Peyer's patch (tissue), 4 donors: ENCODE results near the gene SLC25A13. TPM values are rescaled to one million over a fixed set of nuclear protein-coding genes. Genes with fewer than 3 reads are reported as not detected.

Experiments used
- DNase-seq, 3 donors: peaks; one replicate each; pipeline ENCODE4 v3.0.0-alpha.2; 2017 to 2019
- H3K27ac ChIP-seq, 4 donors: fragments of 200-600 bp; sonication (generic); one replicate each; pipeline ENCODE4 v1.5.1; 2016 to 2019
- H3K27me3 ChIP-seq, 2 donors: fragments of 200-600 bp; sonication (generic); one replicate each; pipeline ENCODE4 v1.5.1; 2019
- H3K36me3 ChIP-seq, 3 donors: fragments of 200-600 bp; sonication (generic); one replicate each; pipeline ENCODE4 v1.5.1; 2016 to 2019
- H3K4me1 ChIP-seq, 4 donors: fragments of 200-600 bp; sonication (generic); one replicate each; pipeline ENCODE4 v1.5.1; 2016 to 2019
- H3K4me3 ChIP-seq, 4 donors: fragments of 200-600 bp; sonication (generic); 1 replicate in 3 of 4; 2 replicates in 1 of 4; pipeline ENCODE4 v1.5.1; 2016 to 2019; ENCODE audit warnings: mild to moderate bottlenecking in 1 of 4
- H3K9me3 ChIP-seq, 4 donors: fragments of 200-600 bp; sonication (generic); one replicate each; pipeline ENCODE4 v1.5.1; 2016 to 2019; ENCODE audit warnings: mild to moderate bottlenecking in 1 of 4
- CTCF ChIP-seq, 6 experiments: fragments of 450-650 bp in 4 of 6; fragments of 200-600 bp in 2 of 6; sonication (generic) in 1 of 6; IDR thresholded peaks; one replicate each; pipeline ENCODE4 v1.5.1; 2017 to 2019; ENCODE audit warnings: antibody characterized with exemption in 6 of 6, mild to moderate bottlenecking in 3 of 6, moderate library complexity in 1 of 6
- POLR2A ChIP-seq, 2 donors: fragments of 450-650 bp; IDR thresholded peaks; one replicate each; pipeline ENCODE4 v1.5.1; 2017; ENCODE audit warnings: antibody characterized with exemption in 2 of 2, mild to moderate bottlenecking in 2 of 2, moderate library complexity in 2 of 2
- total RNA-seq, 4 donors: library from RNA; depleted of rRNA; stranded (reverse); fragments of >200 nt; gene quantifications; one replicate each; pipeline ENCODE4 v1.1.0, GENCODE V29; 2016

SLC25A13 gene
- total RNA-seq, 4 donors from 2014 or later = 16.5 to 87.8 (median 60.3) TPM

- Histone ChIP-seq H3K4me1 (no peaks in the 10 kb centered on the region), H3K27ac (no peak overlapping the region), H3K27me3 (no peaks in the 10 kb centered on the region), H3K9me3 (no peaks in the 10 kb centered on the region), H3K4me3 (no peak overlapping the region), H3K36me3 (no peaks in the 10 kb centered on the region)
- no peak for DNase-seq
- TF ChIP-seq CTCF (IDR thresholded peaks at IDR 0.05) (no peak), POLR2A (IDR thresholded peaks at IDR 0.05) (no peak)
Measured at GRCh38 chr7:96219378-96220130, 102.3 kb downstream of the SLC25A13 start.

- Histone ChIP-seq H3K27me3 (no peaks in the 10 kb centered on the region), H3K27ac (no peak overlapping the region), H3K4me3 (no peak overlapping the region), H3K4me1 (no peaks in the 10 kb centered on the region), H3K36me3 (no peaks in the 10 kb centered on the region), H3K9me3 (no peaks in the 10 kb centered on the region)
- TF ChIP-seq CTCF (IDR thresholded peaks at IDR 0.05) (no peak), POLR2A (IDR thresholded peaks at IDR 0.05) (no peak)
- DNase-seq = no peak
Measured at GRCh38 chr7:96218664-96219243, 103.1 kb downstream of the SLC25A13 start.

- no peak overlapping the region for H3K27ac ChIP-seq
- no peak for DNase-seq
- no peak overlapping the region for H3K4me3 ChIP-seq
- H3K36me3 ChIP-seq = no peaks in the 10 kb centered on the region
- H3K9me3 ChIP-seq = no peaks in the 10 kb centered on the region
- TF ChIP-seq POLR2A (IDR thresholded peaks at IDR 0.05) = no peak
- TF ChIP-seq CTCF (IDR thresholded peaks at IDR 0.05) = no peak
- H3K27me3 ChIP-seq = no peaks in the 10 kb centered on the region
- no peaks in the 10 kb centered on the region for H3K4me1 ChIP-seq
Measured at GRCh38 chr7:96217147-96217546, 104.8 kb downstream of the SLC25A13 start.

- DNase-seq = no peak
- H3K27me3 ChIP-seq = no peaks in the 10 kb centered on the region
- no peak overlapping the region for H3K27ac ChIP-seq
- H3K4me3 ChIP-seq = no peak overlapping the region
- TF ChIP-seq POLR2A (IDR thresholded peaks at IDR 0.05) (no peak), CTCF (IDR thresholded peaks at IDR 0.05) (no peak)
- H3K36me3 ChIP-seq = no peaks in the 10 kb centered on the region
- no peaks in the 10 kb centered on the region for H3K9me3 ChIP-seq
- H3K4me1 ChIP-seq = no peaks in the 10 kb centered on the region
Measured at GRCh38 chr7:96216373-96216772, 105.5 kb downstream of the SLC25A13 start.

GRCh38 chr7:96212474-96212873, 109.4 kb downstream of the SLC25A13 start:
- no peaks in the 10 kb centered on the region for H3K4me1 ChIP-seq
- DNase-seq = no peak
- no peak overlapping the region for H3K4me3 ChIP-seq
- H3K36me3 ChIP-seq = peaks cover 0 to 12% (median 0%) of the 10 kb centered on the region in 3 donors
- no peaks in the 10 kb centered on the region for H3K9me3 ChIP-seq
- no peak for TF ChIP-seq CTCF (IDR thresholded peaks at IDR 0.05)
- TF ChIP-seq POLR2A (IDR thresholded peaks at IDR 0.05) = no peak
- no peak overlapping the region for H3K27ac ChIP-seq
- no peaks in the 10 kb centered on the region for H3K27me3 ChIP-seq
